ENCODE data around the gene SLC25A42.
"Not testable (repeated sequence)": the region's sequence is repeated elsewhere in the genome, so short reads cannot be mapped to it uniquely, and the experiment has no call there.

Gene SLC25A42

DNA sequence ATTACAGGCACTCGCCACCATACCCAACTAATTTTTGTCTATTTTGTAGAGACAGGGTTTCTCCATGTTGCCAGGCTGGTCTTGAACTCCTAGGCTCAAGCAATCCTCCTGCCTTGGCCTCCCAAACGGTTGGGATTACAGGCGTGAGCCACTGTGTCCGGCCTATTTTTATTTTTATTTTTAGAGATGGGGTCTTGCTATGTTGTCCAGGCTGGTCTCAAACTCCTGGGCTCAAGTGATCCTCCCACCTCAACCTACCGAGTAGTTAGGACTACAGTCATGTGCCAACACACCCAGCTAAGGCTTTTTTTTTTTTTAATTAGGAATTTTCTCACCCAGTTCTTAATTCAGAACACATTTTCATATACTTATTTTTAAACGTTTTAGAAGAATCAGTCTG is 71.9 kb downstream of the SLC25A42 start:
- DNase-seq (ENCODE audit: low spot score), result not testable (repeated sequence)

DNA sequence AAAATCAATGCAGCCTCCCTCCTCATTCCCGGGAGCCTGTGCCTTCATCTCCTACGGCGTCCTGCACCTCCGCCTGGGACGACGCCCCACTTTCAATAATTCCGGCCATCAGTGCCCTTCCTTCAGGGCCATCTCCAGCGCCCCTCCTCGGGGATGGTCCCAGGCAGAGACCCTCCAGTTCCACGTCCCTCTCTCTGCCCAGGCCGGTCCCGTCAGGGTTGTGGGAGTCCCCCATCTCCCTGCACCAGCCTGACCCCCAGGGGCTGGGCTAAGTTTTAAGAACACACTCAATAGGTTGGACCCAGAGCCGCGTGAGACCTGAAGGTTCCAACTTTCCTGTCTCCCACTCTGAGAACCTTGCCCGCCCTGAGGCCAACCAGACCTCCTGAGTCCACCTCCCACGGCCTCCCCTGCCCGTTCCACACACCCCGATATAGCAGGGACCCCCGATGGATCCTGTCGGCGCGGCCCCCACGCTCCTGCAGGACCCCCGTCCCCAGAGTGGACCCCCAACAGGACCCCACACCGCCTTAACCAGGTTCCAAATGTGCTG is 73.8 kb downstream of the SLC25A42 start:
- DNase-seq (ENCODE audit: low spot score), result no peak

DNA sequence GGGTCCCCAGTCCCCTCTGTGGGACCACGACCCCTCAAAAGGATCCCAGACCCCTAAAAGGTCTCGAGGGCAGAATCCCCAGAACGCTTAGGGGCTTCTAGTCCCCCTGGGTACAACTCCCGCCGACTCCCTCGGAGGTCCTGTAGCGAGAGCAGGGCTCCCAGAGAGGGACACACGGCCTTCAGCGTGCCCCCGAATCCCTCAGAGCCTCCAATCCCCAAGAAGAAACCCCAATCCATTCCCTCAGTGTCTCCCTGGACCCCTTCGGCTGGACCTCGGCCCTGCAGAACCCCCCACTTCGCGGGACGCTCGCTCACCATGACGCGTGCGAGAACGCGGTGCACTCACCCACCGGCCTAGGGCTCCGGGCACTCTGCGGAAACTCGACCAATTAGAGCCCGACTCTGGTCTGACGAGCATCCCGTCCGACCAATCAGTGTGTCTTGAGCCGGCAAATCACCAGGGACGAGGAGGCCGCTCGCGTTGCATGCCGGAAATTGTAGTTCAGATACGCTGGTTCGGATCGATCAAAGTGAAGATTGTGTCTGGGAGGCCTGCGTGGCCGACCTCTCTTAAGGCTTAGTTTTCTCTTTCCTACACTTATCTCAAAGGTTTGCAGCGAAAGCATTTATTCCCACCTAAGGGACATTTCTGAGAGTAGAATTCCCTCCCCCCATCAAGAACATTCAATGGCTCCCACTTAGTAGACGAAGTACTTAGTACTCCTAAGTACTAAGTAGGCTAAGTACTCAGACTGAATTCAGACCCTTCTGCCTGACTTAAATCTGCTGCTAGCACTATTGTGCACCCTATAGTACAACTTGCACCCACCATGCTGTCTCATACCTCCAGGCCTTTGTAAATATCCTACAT is 74.6 kb downstream of the SLC25A42 start, which contains the start of gene TMEM161A:
TMEM161A (minus strand) TSS at position 370 of the 873 bp plus-strand sequence; CDS start at position 320, 50 bp downstream.
- peak; percentile 99 for DNase-seq (ENCODE audit: low spot score)

- DNase-seq (ENCODE audit: low spot score), result no peak
Observed at GRCh38 chr19:19139876-19140229, 76.1 kb downstream of the SLC25A42 start.

GRCh38 chr19:19140476-19140875 is 76.7 kb downstream of the SLC25A42 start:
- no peak for DNase-seq (ENCODE audit: low spot score)

GRCh38 chr19:19142347-19142746 is 78.6 kb downstream of the SLC25A42 start:
- no peak for DNase-seq (ENCODE audit: low spot score)

- DNase-seq (ENCODE audit: low spot score), result no peak
Observed at GRCh38 chr19:19145281-19145680, 81.5 kb downstream of the SLC25A42 start.

DNA sequence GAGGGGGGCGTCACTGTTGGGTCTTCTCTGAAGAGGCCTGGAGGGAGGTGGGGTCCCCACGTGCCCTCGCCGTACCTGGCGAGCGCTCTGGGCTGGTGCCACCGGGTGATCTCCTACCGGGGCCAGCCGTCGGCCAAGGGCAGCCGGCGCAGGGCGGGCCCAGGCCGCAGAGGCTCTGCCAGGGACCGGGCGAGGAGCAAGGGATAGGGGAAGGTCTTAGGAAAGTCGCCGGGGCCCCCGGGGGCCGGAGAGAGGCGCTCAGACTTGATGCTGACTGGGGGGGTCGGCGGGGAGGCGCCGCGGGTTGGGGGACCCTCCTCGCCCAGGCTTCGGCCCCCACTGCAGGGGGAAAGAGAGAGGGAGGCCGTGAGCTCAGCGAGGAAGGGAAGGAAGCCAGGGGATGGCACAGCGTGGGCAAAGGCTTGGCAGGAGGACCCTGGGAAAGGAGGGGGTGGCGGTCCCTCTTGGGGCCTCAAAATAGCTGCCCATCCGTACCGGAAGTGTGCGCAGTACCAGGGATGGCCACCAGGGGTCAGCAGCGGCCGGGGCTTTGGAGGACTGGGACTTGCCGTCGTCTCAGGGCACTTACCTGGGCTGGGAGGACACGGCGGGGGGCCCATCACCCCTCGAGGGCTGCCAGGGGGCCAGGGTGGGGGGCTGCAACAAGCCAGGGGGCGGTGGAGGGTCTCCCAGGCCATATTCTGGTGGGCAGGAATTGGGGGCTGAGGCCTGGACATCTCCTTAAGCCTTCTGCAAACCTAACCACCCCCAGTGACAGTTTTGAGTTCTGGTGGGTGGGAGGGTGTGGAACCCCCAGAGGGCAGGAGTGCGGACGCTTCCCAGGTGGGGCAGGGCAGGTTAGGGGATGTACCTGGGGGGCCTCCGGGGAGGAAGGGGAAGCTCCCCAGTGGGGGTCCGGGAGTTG is 82.2 kb downstream of the SLC25A42 start:
- peak; percentile 72 for DNase-seq (ENCODE audit: low spot score)

DNA sequence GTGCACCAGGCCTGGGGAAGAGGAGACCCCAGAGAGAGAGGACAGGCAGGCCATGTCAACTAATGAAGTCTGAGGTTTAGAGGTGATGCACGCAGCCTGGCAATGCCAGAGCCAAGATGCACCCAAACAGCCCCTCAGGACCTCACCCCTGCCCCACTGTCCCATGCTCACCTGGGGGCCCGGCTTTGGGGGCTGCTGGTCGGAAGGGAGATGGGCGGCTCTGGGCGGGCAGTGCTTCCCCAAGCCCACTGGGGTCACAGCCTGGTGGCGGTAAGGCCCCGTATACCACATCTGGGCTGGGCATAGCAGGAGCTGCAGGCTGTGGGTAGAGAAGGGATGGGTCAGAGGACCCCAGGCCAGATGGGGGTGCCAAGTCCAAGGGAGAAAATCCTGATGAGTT is 83.1 kb downstream of the SLC25A42 start:
- no peak for DNase-seq (ENCODE audit: low spot score)

- no peak for DNase-seq (ENCODE audit: low spot score)
Observed at GRCh38 chr19:19147344-19147743, 83.5 kb downstream of the SLC25A42 start.

GRCh38 chr19:19148504-19148903 is 84.7 kb downstream of the SLC25A42 start:
- not testable (repeated sequence) for DNase-seq (ENCODE audit: low spot score)

GRCh38 chr19:19149435-19149834 is 85.6 kb downstream of the SLC25A42 start:
- DNase-seq (ENCODE audit: low spot score), result no peak

- no peak for DNase-seq (ENCODE audit: low spot score)
Observed at GRCh38 chr19:19151418-19151817, 87.6 kb downstream of the SLC25A42 start.

DNA sequence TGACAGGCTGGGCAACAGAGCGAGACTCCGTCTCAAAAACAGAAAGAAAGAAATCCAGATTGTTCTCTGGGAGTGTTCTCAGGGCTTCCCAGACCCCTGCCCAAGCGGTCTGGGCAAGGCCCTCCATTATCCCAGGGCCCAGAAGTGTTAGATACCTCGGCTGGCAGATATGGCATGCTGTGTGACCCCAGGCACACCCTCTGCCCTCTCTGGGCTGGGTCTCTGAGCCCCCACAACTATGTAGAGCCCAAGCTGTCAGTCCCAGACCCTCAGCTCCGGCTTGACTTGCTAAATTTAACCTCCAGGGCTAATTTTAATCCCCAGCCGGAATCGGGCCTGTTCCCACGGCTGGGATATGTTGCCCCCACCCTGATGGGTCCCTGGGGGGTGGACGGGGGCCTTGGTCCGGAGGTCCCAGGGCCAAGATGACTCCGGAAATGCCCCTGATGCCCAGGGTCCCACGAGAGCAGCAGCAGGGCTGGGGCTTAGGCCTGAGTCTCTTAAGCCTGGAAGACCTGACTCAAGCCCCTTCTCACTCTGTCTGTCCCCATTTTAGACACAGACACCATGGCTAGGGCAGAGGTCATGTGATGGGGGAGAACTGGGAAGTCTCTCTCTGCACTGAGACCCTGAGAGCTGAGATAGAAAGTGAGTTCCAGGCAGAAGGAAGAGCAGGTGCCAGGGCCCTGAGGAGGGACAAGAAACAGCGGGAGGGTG is 89.0 kb downstream of the SLC25A42 start:
- DNase-seq (ENCODE audit: low spot score), result no peak

DNA sequence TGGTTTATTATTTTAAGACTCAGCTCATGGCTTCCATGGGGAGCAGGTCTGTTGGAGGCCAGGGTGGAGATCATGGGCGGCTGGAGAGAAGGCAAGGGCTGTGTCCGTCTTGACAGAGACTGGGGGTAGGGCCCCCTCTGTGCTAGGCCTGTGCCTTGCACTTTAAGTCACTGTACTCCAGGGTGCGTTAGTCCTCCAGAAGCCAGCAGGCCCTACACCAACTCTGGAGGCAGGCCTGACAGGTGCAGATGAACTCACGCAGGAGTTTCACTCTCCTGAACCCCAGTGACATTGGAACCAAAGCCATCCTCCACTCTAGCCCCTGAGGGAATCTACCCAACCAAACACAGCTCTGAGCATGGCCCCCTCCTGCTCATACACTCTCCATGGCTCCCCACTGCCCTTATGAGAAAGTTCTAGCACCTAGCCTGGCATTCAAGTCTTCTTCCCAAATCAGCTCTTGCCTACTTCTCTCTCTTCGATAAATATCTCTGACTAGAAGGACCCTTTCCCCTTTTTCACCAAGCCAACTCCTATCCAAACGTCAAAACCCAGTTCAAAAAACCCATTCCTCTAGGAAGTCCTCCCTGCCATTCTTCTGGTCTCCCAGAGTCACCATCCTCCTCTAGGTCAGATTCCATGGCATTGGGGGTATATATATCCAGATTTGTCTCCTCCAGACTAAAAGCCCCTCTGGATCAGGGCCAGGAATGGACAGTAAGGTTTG is 91.1 kb downstream of the SLC25A42 start:
- no peak for DNase-seq (ENCODE audit: low spot score)

DNA sequence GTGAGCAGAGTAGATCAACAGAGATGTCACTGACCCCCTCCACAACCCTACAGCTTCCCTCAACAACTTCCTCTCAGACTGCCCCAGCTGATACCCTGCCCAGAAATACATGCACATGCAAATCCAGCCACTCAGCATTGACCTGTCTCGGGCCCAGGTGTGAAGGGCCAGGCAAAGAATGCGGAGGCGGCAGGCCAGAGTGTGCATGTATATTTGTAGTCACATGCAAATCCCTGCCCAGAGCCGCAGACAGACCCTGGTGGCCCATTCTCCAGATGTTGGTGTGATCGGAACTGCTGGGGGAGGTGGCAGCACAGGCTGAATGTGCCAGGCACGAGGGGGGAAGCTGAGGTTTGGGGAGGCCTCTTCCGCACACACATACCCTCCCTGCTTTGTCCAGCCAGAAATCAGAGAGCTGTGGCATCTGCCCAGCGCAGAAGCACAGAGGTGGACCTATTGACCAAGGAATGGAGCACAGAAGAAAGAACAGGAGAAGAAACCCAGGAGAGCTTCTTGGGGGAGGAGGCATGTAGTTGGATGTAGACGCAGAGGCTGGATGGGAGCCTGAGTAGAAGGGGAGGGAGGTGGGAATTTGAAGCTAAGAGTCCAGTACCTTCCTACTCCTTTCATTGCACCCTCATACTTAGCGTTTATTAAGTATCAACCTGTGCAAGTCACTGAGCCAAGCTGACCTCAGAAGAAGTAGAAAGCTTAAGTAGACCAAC is 91.9 kb downstream of the SLC25A42 start:
- DNase-seq (ENCODE audit: low spot score), result peak; percentile 87

DNA sequence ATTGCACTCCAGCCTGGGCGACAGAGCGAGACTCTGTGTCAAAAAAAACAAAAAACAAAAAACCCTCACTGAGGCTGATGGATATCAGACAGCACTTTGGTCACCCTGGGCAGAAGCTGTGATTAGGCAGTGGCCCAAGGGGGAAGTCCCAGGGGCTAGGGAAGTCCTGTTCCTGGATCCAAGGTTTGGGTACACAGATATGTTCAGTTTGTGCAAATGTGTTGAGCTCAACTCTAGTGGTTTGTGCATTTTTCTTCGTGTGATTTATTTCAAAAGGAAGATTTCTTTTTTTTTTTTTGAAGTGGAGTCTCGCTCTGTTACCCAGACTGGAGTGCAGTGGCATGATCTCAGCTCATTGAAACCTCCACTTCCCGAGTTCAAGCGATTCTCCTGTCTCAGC is 94.0 kb downstream of the SLC25A42 start:
- no peak for DNase-seq (ENCODE audit: low spot score)

- no peak for DNase-seq (ENCODE audit: low spot score)
Observed at GRCh38 chr19:19159534-19159933, 95.7 kb downstream of the SLC25A42 start.

DNA sequence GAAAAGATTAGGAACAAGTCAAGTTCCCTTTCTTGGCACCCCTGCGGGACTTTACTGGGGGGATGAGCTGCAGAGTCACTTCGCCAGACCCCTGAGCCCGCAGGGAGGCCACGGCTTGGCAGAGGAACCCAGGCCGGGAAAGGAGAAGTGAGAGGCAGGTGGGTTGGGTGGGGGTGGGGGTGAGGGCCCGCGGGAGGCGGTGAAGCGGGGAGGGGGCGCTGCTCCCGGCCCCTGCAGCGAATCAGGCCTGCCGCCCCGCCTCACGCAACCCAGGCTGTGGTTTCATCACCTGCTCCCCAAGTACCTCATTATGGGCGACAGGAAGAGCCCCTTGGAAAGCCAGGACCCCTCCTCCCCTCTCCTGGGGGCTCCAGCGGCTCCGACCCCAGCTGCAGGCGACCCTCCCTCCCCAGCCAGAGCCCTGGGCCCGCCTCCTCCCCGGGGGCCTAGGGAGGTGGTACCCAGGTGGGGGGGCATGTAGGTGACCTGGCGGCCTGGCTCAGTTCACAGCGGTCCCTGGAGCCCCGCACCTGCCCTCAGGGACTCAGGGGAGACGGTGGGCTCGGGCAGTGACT is 96.8 kb downstream of the SLC25A42 start:
- DNase-seq (ENCODE audit: low spot score), result peak; percentile 87

- no peak for DNase-seq (ENCODE audit: low spot score)
Observed at GRCh38 chr19:19162495-19162894, 98.7 kb downstream of the SLC25A42 start.
